ENCODE results near the gene ZSWIM4. TPM values are rescaled to one million over a fixed set of nuclear protein-coding genes. Genes with fewer than 3 reads are reported as not detected.

Gene ZSWIM4
- total and polyA plus RNA-seq, 10 of the 15 experiments (the other 5 are each of a cell fraction or from before 2014, with no cell fraction given) = 0.73 to 11.1 (median 1.8) TPM; not detected in 2

GRCh38 chr19:13839130-13839937 lies 44.1 kb downstream of the ZSWIM4 start (continued):
- TF ChIP-seq CTCF (IDR thresholded peaks at IDR 0.05 in 2 of 3, conservative IDR thresholded peaks at IDR 0.05 in 1 of 3; ENCODE audit: control insufficient read depth in 2 of 3, extremely low read depth in 1 of 3, insufficient read depth in 1 of 3, low read depth in 3 of 3, low read length in 3 of 3) (0 out of 6 replicates have a peak, but pooled peaks of 1 of the 3 experiments have one; percentile 8), SIX5 (IDR thresholded peaks at IDR 0.05; ENCODE audit: low read depth, low read length, severe bottlenecking) (peak; percentile 14), ZNF622 (IDR thresholded peaks at IDR 0.05) (no peak), GATAD2B (conservative IDR thresholded peaks at IDR 0.05; ENCODE audit: low read depth) (peak; percentile 82), E2F8 (IDR thresholded peaks at IDR 0.05; ENCODE audit: low read depth, partially characterized antibody) (no peak), EP300 (IDR thresholded peaks at IDR 0.05; ENCODE audit: borderline replicate concordance in 1 of 2, control insufficient read depth in 1 of 2, low read depth in 2 of 2, low read length in 2 of 2) (0 out of 4 replicates have a peak, but pooled peaks of 1 of the 2 experiments have one; percentile 11), TCF12 (IDR thresholded peaks at IDR 0.05; ENCODE audit: low read depth, low read length) (peak; percentile 14; the same call in 1 of the 2 replicates), EGR1 (IDR thresholded peaks at IDR 0.05; ENCODE audit: borderline replicate concordance in 1 of 2, low read depth in 2 of 2, low read length in 2 of 2) (peak in 1 of 2 experiments; percentile 75; a peak in 1 of 3 replicates), ZZZ3 (IDR thresholded peaks at IDR 0.05; ENCODE audit: control insufficient read depth, insufficient read length, low read depth) (no peak), CUX1 (IDR thresholded peaks at IDR 0.05; ENCODE audit: insufficient replicate concordance, low read depth, low read length) (no peak), YBX1 (IDR thresholded peaks at IDR 0.05) (no peak), ATF2 (IDR thresholded peaks at IDR 0.05; ENCODE audit: low read length) (no peak)

Data from GM12878 (cell line).